ENCODE measurements around the gene TGM5.

Gene TGM5

DNA sequence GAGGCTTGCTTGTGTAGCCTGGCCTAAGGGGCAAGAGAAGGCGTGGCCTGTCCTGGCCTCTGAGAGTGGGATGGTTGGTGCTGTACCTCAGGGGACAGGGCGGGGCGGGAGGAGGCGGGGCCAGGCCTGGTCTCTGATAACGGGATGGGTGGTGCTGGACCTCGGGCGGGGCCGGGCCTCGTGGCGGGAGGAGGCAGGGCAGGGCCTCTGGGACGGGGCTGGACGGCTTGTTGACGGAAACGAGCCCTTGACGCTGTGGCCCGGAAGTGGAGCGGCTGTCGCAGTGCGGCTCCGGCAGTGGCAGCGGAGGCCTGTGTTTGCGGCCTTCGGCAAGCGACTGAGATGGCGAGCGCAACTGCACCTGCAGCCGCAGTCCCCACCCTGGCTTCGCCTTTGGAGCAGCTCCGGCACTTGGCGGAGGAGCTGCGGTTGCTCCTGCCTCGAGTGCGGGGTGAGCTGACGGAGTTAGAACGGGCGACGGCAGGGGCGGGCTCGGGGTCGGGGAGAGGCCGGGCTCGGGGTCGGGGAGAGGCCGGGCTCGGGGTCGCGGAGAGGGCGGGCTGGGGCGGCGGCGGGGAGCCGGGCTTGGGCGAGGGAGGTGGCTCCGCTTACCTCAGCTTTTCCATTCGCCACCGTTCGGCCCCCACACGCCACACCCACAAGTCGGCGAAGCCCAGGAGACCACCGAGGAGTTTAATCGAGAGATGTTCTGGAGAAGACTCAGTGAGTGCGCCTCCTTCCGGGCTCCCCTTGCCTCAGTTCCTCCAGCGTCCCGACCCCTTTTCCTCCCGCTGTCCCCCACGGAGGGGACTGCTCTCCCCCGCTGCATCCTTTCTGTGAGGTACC lies 81.3 kb downstream of the TGM5 start, which contains the start of gene CCNDBP1:
CCNDBP1 (plus strand) TSS at position 247 of the 846 bp plus-strand sequence; CDS start at position 343, 96 bp downstream.
- peak; percentile 96 for DNase-seq

DNA sequence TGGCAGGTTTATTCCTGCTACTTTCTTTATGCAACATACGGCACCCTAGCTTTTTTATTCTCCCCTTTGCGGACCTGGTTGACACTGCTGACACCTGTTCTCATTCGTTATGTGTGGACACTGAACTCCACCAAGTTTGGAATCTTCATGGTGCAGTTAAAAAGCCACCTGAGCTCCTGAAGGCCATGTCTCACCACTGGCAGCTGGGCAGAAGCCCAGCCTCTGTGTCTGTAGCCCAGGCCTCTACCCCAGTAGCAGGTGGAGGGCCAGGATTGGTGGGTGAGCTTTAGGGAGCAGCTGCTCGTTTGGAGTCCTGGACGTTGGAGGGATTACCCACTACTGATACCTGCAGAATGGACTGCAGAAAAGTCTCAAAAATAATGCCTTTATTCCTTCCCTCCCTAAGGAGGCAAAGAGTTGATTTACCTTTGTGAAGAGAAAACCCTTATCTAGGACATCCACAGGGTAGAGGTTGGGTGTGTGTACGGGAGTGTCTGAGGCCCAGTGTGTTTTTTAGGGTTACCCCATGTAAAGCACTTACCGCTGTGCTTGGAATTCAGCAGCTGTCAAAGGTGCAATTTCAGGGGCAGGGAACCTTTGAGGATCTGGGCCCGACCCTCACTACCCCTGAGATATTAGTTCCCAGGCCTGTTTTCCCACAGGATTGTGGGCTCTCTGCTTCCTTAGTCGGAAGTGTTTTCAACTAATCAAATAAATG lies 82.2 kb downstream of the TGM5 start:
- DNase-seq: no peak

DNA sequence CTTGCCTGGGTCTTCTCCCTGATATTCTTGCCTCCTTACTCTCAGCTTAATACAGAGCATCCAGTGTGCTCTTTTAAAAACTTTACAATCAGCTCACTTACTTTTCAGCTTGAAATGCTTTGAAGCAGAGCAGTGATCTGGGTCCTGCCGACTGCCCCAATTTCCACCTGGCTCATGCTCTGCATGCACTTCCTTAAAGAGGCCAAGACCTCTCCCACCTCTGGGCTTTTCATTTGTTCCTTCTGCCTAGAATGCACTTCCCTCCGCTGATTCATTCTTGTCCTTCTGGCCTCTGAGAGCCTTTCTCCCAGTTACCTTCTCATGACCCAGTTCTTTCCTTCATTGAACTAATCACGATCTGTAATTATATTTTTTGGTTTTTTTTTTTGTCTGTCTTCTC lies 83.5 kb downstream of the TGM5 start:
- DNase-seq: no peak

Data from activated CD4-positive, alpha-beta T cell treated with anti-CD3 and anti-CD28 coated beads, Interleukin-2, amount 50 U/mL, for 16 hours (primary cell).